DND-41 (cell line): ENCODE measurements around the gene PPP1R13B.

ENCODE experiments used
- EZH2 ChIP-seq: IDR thresholded peaks from 3 replicates; pipeline ENCODE4 v1.6.1; 2012; ENCODE audit warnings: borderline replicate concordance, low read depth, mild to moderate bottlenecking, moderate library complexity, low read length, inconsistent platforms; ENCODE audit not compliant: severe bottlenecking
- TF ChIP-seq, protein P1 (sequence below): IDR thresholded peaks from 2 replicates; pipeline ENCODE4 v1.5.1; 2012; ENCODE audit warnings: borderline replicate concordance, low read length, moderate library complexity, mild to moderate bottlenecking; ENCODE audit not compliant: poor library complexity, severe bottlenecking; ENCODE audit errors: extremely low read depth

DNA sequence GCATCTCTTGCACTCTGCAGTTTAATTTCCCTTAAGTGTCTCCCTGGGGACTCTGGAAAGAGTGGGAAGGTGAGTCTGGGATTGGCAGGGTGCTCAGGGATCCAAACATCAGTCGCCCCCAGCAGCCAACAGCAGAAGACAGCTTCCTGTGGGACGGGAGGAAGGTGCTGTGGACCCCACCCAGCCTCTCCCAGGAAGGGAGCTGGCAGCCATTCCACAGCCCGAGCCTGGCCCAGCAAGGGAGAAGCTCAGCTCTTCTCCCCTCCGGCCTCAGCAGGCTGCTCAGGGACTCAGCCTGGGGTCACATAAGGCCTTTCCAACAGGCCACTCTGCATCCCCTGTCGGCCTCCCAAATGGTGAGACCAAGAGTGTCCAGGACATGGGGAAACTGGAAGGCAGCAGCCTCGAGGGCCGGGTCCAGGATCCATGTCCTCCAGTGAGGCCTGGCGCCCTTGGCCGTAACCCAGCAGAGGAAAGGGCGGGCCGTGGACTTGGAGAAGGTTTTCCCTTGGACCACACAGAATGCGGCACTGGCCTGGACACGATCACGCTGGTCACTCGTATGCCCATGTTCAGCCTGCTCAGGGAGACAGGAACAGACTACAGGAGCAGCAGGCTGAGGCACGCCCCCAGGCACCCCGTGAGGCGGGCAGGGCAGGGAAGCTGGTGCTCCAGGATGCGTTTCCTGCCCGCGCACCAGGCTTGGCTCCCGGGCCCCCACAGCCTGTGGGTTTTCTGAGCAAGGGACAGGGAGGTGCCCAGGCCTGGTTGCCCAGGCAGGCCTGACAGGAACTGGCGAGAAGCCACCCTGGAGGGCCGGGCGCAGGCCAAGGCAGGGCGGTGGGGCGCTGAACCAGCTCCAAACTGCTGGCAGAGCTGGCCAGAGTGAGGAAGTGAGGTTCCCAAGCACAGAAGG, 135.6 kb downstream of the PPP1R13B start:
- TF ChIP-seq, protein P1, sequence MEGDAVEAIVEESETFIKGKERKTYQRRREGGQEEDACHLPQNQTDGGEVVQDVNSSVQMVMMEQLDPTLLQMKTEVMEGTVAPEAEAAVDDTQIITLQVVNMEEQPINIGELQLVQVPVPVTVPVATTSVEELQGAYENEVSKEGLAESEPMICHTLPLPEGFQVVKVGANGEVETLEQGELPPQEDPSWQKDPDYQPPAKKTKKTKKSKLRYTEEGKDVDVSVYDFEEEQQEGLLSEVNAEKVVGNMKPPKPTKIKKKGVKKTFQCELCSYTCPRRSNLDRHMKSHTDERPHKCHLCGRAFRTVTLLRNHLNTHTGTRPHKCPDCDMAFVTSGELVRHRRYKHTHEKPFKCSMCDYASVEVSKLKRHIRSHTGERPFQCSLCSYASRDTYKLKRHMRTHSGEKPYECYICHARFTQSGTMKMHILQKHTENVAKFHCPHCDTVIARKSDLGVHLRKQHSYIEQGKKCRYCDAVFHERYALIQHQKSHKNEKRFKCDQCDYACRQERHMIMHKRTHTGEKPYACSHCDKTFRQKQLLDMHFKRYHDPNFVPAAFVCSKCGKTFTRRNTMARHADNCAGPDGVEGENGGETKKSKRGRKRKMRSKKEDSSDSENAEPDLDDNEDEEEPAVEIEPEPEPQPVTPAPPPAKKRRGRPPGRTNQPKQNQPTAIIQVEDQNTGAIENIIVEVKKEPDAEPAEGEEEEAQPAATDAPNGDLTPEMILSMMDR, result no peak
- TF ChIP-seq EZH2, result no peak
